ENCODE data around the gene MSH2.

DNA sequence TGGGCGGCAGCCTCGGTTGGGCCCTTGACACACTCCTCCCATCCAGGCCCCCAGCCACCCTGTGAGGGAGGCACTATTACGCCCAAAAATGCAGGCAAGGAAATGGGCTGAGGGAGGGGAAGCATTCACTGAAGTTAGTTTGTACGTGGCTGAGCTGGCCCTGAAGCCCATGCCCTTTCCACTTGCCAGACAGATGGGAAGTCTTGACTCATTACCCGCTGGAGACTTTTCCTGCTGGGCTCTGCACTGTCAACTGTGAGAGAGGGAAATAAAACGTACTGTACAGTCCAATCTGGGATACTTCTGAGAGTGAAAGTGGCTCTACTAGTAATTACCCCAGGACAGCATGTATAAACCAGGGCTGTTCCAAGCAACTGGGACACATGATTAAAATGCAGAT lies 125.9 kb downstream of the MSH2 start:
- TF ChIP-seq, protein P1, sequence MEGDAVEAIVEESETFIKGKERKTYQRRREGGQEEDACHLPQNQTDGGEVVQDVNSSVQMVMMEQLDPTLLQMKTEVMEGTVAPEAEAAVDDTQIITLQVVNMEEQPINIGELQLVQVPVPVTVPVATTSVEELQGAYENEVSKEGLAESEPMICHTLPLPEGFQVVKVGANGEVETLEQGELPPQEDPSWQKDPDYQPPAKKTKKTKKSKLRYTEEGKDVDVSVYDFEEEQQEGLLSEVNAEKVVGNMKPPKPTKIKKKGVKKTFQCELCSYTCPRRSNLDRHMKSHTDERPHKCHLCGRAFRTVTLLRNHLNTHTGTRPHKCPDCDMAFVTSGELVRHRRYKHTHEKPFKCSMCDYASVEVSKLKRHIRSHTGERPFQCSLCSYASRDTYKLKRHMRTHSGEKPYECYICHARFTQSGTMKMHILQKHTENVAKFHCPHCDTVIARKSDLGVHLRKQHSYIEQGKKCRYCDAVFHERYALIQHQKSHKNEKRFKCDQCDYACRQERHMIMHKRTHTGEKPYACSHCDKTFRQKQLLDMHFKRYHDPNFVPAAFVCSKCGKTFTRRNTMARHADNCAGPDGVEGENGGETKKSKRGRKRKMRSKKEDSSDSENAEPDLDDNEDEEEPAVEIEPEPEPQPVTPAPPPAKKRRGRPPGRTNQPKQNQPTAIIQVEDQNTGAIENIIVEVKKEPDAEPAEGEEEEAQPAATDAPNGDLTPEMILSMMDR (conservative IDR thresholded peaks at IDR 0.05 in 1 of 2, IDR thresholded peaks at IDR 0.05 in 1 of 2; ENCODE audit: extremely low read depth in 1 of 2, insufficient read depth in 1 of 2, low read depth in 1 of 2, low read length in 2 of 2), result no peak
- TF ChIP-seq EZH2 (IDR thresholded peaks at IDR 0.05; ENCODE audit: borderline replicate concordance, low read length), result no peak

Measured in mammary epithelial cell (primary cell).